ENCODE results near the gene CFD. TPM values are rescaled to one million over a fixed set of nuclear protein-coding genes. Genes with fewer than 3 reads are reported as not detected.

Gene CFD
- total and polyA plus RNA-seq, 11 donors, result 24.2 to 586 (median 103) TPM

- ATAC-seq, result no peak
- no peaks in the 10 kb centered on the region for H3K9me3 ChIP-seq
- 62 to 71% (median 68%) methylated on average over 11 to 35 of the region's 35 CpGs for WGBS, 4 donors
- no peak for DNase-seq
- H3K27ac ChIP-seq, result no peak overlapping the region
- intact Hi-C loops (cut with DNase I), result loop anchor here in 6 of 10 donors (5.0 to 10.0 kb wide), 4 partner anchors 51 to 124 kb away; partner anchors contain the start of genes R3HDM4 (in 3 of the 6) and WDR18 (in 1 of the 6)
- peak overlapping the region in 6 of 12 donors; percentile 40 to 59 (median 56) for H3K4me3 ChIP-seq
- no peaks in the 10 kb centered on the region for H3K36me3 ChIP-seq
- no peak for TF ChIP-seq POLR2A (IDR thresholded peaks at IDR 0.05)
- TF ChIP-seq, protein P1, sequence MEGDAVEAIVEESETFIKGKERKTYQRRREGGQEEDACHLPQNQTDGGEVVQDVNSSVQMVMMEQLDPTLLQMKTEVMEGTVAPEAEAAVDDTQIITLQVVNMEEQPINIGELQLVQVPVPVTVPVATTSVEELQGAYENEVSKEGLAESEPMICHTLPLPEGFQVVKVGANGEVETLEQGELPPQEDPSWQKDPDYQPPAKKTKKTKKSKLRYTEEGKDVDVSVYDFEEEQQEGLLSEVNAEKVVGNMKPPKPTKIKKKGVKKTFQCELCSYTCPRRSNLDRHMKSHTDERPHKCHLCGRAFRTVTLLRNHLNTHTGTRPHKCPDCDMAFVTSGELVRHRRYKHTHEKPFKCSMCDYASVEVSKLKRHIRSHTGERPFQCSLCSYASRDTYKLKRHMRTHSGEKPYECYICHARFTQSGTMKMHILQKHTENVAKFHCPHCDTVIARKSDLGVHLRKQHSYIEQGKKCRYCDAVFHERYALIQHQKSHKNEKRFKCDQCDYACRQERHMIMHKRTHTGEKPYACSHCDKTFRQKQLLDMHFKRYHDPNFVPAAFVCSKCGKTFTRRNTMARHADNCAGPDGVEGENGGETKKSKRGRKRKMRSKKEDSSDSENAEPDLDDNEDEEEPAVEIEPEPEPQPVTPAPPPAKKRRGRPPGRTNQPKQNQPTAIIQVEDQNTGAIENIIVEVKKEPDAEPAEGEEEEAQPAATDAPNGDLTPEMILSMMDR (IDR thresholded peaks at IDR 0.05), result no peak
- peaks cover 0 to 42% (median 4%) of the 10 kb centered on the region in 12 donors for H3K4me1 ChIP-seq
- peaks cover 0 to 48% (median 17%) of the 10 kb centered on the region in 9 donors for H3K27me3 ChIP-seq
Measured at GRCh38 chr19:861141-861755, 1.8 kb downstream of the CFD start.

- ATAC-seq, result peak in 2 of 4 donors; percentile 4 to 5
- peak in 1 of 5 donors; percentile 81 for DNase-seq
Measured at GRCh38 chr19:861756-862580, 2.5 kb downstream of the CFD start.

DNA sequence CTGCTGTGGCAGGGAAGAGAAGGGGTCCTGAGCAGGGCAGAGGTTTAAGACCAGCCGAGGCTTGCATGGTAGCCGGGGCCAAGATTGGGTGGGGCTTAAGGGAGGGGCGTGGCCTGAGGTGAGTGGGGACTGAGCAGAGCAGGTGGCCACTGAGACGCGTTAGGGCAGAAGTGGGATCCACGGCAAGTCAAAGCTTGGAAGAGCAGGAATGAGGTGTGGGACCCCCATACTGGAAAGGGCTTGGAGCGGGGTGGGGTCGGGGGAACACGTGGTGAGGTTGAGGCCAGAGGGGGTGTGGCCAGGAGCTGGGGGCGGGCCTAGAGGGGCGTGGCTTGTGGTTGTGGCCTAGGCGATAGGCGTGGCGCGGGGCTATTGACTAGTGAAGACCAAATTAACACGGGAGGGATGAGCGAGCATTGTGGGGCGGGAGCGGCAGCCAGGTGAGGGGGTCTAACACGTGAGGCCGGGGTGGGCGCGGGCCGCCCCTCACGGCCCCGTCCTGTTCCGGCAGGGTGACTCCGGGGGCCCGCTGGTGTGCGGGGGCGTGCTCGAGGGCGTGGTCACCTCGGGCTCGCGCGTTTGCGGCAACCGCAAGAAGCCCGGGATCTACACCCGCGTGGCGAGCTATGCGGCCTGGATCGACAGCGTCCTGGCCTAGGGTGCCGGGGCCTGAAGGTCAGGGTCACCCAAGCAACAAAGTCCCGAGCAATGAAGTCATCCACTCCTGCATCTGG is 3.3 kb downstream of the CFD start:
- intact Hi-C loops (cut with DNase I), result loop anchor here in 6 of 10 donors (2.0 to 10.0 kb wide), 5 partner anchors 50 to 122 kb away; partner anchors contain the start of genes R3HDM4 (in 3 of the 6) and WDR18 (in 1 of the 6)
- peaks cover 0 to 6% (median 2%) of the 10 kb centered on the region in 9 donors for H3K36me3 ChIP-seq
- H3K4me1 ChIP-seq, result peaks cover 0 to 42% (median 4%) of the 10 kb centered on the region in 12 donors
- peak overlapping the region in 2 of 12 donors; percentile 24 to 47 for H3K4me3 ChIP-seq
- H3K9me3 ChIP-seq, result no peaks in the 10 kb centered on the region
- H3K27me3 ChIP-seq, result peaks cover 0 to 48% (median 17%) of the 10 kb centered on the region in 9 donors
- ATAC-seq (peak in 2 of 4 donors; percentile 17 to 30), DNase-seq (peak in 3 of 5 donors; percentile 46 to 83 (median 67))
- H3K27ac ChIP-seq, result peak overlapping the region in 1 of 12 donors; percentile 84
- WGBS, 4 donors, result 17 to 28% (median 20%) methylated on average over 41 to 48 of the region's 48 CpGs
- TF ChIP-seq, protein P1 (IDR thresholded peaks at IDR 0.05), result no peak
- no peak for TF ChIP-seq POLR2A (IDR thresholded peaks at IDR 0.05)

More at GRCh38 chr19:861756-862580, 2.5 kb downstream of the CFD start:
- intact Hi-C loops (cut with DNase I), result loop anchor here in 6 of 10 donors (2.0 to 10.0 kb wide), 5 partner anchors 50 to 123 kb away; partner anchors contain the start of genes R3HDM4 (in 3 of the 6) and WDR18 (in 1 of the 6)
- peaks cover 0 to 48% (median 17%) of the 10 kb centered on the region in 9 donors for H3K27me3 ChIP-seq
- TF ChIP-seq POLR2A (IDR thresholded peaks at IDR 0.05), result no peak
- TF ChIP-seq, protein P1 (IDR thresholded peaks at IDR 0.05), result no peak
- H3K4me3 ChIP-seq, result peak overlapping the region in 2 of 12 donors; percentile 5 to 54
- 9 to 26% (median 20%) methylated on average over 29 to 60 of the region's 60 CpGs for WGBS, 4 donors
- no peaks in the 10 kb centered on the region for H3K9me3 ChIP-seq
- no peaks in the 10 kb centered on the region for H3K36me3 ChIP-seq
- H3K27ac ChIP-seq, result no peak overlapping the region
- peaks cover 0 to 42% (median 4%) of the 10 kb centered on the region in 12 donors for H3K4me1 ChIP-seq

Measured in heart left ventricle (tissue), 16 donors.